Natural killer cell treated with Interleukin-12 subunit alpha and Interleukin-12 subunit beta and Interleukin-15 and Interleukin-18, amount 100 ng/mL, for 72 hours (primary cell): Measurements from ENCODE around the gene PRSS33. TPM values are rescaled to one million over a fixed set of nuclear protein-coding genes. Genes with fewer than 3 reads are reported as not detected.

Source experiments
- ATAC-seq, 2 donors: fragments of 150-1000 bp; cut with Tn5 transposase in 1 of 2; sonication (Bioruptor Pico), chemical (Tn5 transposase) in 1 of 2; 2 replicates each; pipeline ENCODE4 v1.10.0; 2021
- DNase-seq: peaks from one replicate; pipeline ENCODE4 v3.0.0; 2022; ENCODE audit warnings: low spot score
- H3K27ac Mint-ChIP-seq, 2 donors: 1 replicate in 1 of 2; 2 replicates in 1 of 2; pipeline ENCODE4 v1.8.0; 2022; ENCODE audit warnings: mixed read lengths in 2 of 2, mild to moderate bottlenecking in 1 of 2, moderate library complexity in 1 of 2
- H3K27me3 Mint-ChIP-seq, 2 donors: 1 replicate in 1 of 2; 2 replicates in 1 of 2; pipeline ENCODE4 v1.8.0; 2022; ENCODE audit warnings: mixed read lengths in 2 of 2
- H3K36me3 Mint-ChIP-seq: one replicate; pipeline ENCODE4 v1.8.0; 2022; ENCODE audit warnings: mixed read lengths
- H3K4me1 Mint-ChIP-seq, 2 donors: 1 replicate in 1 of 2; 2 replicates in 1 of 2; pipeline ENCODE4 v1.8.0; 2022; ENCODE audit warnings: low read depth in 2 of 2, mixed read lengths in 2 of 2, mild to moderate bottlenecking in 1 of 2
- H3K4me3 Mint-ChIP-seq: one replicate; pipeline ENCODE4 v1.8.0; 2022; ENCODE audit warnings: mixed read lengths
- H3K9me3 Mint-ChIP-seq: 2 replicates; pipeline ENCODE4 v1.8.0; 2022; ENCODE audit warnings: mixed read lengths
- total RNA-seq, 2 donors: library from RNA; stranded (reverse); gene quantifications; one replicate each; pipeline ENCODE4 v1.2.3, GENCODE V29; 2022

PRSS33 gene
- total RNA-seq, 2 donors from 2014 or later = not detected

DNA sequence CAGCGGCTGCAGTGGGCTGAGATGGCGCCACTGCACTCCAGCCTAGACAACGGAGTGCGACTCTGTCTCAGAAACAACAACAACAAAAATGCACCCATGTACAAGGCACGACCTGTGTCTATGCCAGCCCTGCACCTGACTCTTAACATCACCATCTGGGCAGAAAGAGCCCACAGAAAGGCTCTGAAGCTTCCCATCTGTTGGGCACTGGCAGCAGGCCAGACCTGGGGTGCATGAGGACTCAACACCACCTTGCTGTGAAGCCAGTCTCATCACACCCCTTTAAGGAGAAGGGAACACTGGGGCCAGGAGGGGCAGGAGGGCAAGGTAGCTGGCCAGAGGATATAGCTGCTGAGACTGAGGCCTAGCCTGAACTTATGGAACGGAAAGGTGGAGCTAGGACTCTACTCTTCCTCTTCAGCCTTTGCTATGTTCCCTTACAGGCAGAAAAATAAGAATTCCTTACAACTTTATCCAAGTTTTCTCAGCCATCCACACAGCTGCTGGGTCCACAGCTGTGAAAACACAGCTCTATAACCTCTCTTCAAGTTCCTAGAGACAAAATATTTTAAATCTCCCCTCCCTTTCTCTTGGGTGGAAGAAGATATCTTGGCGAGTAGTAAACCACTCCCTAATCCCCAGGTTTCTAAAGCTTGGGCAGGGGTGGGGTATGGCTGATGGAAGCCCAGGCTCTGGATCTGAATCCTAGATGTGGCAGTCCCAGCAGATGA, 13.0 kb downstream of the PRSS33 start:
- no peak for DNase-seq
- Mint-ChIP-seq H3K27me3 (no peaks in the 10 kb centered on the region), H3K9me3 (no peaks in the 10 kb centered on the region), H3K4me3 (peak overlapping the region; percentile 8), H3K36me3 (peaks cover 8% of the 10 kb centered on the region), H3K4me1 (peaks cover 33 to 36% of the 10 kb centered on the region in 2 donors), H3K27ac (no peak overlapping the region)
- no peak for ATAC-seq

DNA sequence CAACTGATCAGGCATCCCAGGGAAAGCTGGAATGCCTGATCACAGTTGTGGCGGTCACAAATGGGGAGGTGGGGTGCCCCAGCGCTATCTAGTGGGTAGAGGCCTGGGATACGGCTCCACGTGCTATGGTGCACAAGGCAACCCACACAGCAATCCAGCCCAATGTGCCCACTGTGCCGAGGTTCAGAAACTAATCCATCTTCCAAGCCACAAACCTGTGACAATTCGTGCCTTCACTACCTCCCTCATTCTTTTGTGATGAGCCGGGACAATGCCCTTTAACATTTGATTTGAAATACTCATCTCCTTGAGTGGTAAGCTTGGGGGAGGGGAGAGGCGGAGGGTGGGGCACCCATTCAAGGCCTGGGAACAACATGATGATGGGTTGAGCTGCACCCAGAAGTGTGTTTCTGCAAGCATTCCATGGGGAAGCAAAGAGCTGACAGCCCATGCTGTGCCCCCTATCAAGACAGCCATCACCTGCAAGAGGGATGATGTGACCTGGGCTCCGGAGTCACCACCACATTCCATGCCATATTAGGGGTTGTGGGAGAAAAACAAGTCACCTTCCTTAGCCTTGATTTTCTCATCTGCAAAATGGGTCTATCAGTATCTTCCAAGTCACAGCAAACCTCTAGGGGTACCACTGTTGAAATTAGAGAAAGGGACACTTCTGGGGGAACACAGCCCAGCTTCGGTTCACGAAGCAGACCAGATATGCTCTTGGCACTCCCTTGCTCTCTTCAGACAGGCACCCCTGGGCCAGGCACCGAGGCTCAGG, 14.0 kb downstream of the PRSS33 start:
- Mint-ChIP-seq H3K27me3 (no peaks in the 10 kb centered on the region), H3K9me3 (no peaks in the 10 kb centered on the region), H3K27ac (peak overlapping the region; percentile 30 to 60), H3K4me3 (no peak overlapping the region), H3K4me1 (peaks cover 28 to 36% of the 10 kb centered on the region in 2 donors), H3K36me3 (peaks cover 8% of the 10 kb centered on the region)
- ATAC-seq (no peak), DNase-seq (no peak)

DNA sequence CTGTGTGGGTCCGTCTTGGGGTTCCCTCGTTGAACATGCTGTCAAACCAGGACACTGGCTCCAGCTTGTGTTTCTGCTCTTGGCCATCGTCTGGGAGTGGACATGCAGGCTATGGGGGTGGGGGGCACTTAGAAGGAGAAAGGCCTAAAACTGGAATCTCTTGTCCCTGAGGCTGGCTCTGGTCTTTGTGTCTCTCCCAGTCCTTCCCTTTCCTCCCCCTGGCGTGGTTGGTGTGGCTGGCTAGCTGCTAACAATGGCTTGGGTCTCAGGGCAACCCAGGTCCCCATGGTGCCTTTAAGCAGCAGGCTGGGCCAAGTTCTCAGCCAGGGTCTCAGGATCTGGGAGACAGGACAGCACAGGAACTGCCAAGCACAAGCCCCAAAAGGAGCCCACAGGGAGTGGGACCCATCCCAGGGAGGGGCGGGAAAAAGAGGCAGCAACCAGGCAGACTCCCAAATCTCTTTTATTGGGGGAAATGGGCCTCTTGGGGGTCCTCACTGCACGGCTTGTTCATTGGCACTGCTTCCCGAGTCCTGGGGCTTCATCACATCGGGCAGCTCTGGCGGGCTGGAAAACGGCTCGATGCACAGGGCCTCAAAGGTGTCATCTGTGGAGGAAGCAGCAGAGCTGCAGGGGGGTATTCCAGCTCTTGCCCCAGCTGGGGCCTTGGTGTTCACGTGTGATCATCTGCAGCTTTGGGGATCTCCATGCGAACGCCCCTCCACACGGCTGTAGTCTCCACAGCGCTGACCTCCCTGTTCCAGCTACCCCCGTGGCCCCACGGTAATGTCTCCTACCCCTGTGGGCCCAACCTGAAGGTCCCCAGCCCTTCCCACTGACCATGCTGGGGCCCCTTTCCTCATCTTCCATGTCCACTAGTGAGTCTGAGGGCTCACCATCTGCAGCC, 15.6 kb downstream of the PRSS33 start:
- peaks cover 30 to 40% of the 10 kb centered on the region in 2 donors for H3K4me1 Mint-ChIP-seq
- peak overlapping the region; percentile 30 to 60 for H3K27ac Mint-ChIP-seq
- peaks cover 15% of the 10 kb centered on the region for H3K36me3 Mint-ChIP-seq
- H3K4me3 Mint-ChIP-seq = no peak overlapping the region
- DNase-seq (no peak), ATAC-seq (no peak)
- no peaks in the 10 kb centered on the region for H3K9me3 Mint-ChIP-seq
- no peaks in the 10 kb centered on the region for H3K27me3 Mint-ChIP-seq

DNA sequence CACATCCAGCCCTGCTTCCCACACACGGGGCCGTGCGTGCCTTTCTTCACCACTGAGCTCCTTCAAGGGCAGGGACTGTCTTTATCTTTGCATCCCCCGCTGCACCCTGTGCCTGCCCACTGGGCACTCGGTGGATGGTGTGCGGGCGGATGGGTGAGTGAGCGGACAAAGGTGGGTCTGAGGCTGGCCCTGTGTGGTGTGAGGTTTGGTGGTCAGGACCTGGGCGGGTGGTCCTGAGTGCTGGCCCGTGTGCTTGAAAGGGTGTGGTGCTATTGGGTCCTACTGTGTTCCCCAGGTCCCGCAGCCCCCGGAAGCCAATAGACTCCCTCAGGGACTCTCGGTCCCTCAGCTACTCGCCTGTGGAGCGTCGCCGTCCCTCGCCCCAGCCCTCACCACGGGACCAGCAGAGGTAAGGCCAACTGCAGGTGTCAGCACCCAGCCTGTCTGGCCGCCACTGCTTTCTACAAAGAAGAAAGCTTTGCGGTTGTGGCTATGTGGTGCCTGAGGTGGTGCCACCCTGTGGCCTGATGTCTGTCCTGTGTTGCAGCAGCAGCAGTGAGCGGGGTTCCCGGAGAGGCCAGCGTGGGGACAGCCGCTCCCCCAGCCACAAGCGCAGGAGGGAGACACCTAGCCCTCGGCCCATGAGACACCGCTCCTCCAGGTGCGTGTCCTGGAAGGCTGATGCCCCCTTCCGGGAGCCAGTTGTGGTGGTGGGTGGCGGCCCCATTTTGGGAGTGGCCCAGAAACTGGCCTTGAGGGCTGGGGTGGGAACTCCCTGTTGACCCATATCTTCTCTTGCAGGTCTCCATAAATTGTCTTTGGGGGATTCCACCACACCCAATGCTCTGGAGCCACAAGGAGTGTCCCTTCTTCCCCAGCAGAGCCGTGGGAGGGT, 17.1 kb downstream of the PRSS33 start:
- DNase-seq = no peak
- H3K4me1 Mint-ChIP-seq = peaks cover 26 to 40% of the 10 kb centered on the region in 2 donors
- H3K9me3 Mint-ChIP-seq = no peaks in the 10 kb centered on the region
- H3K27me3 Mint-ChIP-seq = no peaks in the 10 kb centered on the region
- peak overlapping the region; percentile 16 to 44 for H3K27ac Mint-ChIP-seq
- H3K36me3 Mint-ChIP-seq = peaks cover 20% of the 10 kb centered on the region
- no peak overlapping the region for H3K4me3 Mint-ChIP-seq
- ATAC-seq = peak; percentile 37 to 64

DNA sequence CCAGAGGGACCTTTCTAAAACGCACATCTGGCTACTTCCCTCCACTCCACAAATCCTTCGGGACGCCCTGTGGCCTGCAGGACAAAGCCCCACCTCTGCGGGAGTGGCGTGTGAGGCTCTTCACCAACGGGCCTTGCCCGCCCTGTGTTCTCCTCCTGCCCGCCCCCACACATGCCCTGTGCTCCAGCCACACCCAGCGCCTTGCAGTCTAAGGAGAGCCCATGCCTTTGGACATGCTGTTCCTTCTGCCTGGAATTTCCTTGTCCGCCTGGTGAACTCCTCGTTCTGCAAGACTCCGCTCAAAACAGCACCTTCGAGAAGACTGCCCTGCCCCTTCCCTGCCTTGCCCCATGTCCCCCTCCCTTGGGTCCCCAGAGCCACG, 17.7 kb downstream of the PRSS33 start:
- ATAC-seq (no peak), DNase-seq (no peak)
- Mint-ChIP-seq H3K4me3 (no peak overlapping the region), H3K36me3 (peaks cover 20% of the 10 kb centered on the region), H3K4me1 (peaks cover 26 to 45% of the 10 kb centered on the region in 2 donors), H3K9me3 (no peaks in the 10 kb centered on the region), H3K27ac (peak overlapping the region; percentile 16 to 44), H3K27me3 (no peaks in the 10 kb centered on the region)

DNA sequence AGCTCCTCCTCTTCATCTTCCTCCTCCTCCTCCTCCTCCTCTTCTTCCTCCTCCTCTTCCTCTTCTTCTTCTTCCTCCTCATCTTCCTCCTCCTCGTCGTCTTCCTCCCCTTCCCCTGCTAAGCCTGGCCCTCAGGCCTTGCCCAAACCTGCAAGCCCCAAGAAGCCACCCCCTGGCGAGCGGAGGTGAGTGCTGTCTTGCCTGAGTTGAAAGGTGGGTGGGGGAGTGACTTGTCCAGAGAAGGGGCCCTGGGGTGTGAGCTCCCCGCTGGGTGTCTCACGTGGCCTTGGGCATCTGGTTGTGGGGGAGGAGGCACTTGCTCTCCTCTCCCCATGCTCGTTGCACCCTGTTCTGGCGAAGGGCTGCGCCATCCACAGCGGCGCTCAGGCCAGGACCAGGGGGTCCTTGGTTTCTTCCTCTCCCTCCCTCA, 18.2 kb downstream of the PRSS33 start:
- DNase-seq (no peak), ATAC-seq (no peak)
- Mint-ChIP-seq H3K4me3 (no peak overlapping the region), H3K27ac (peak overlapping the region in 1 of 2 donors; percentile 16), H3K36me3 (peaks cover 25% of the 10 kb centered on the region), H3K4me1 (peaks cover 26 to 47% of the 10 kb centered on the region in 2 donors), H3K27me3 (no peaks in the 10 kb centered on the region), H3K9me3 (no peaks in the 10 kb centered on the region)

DNA sequence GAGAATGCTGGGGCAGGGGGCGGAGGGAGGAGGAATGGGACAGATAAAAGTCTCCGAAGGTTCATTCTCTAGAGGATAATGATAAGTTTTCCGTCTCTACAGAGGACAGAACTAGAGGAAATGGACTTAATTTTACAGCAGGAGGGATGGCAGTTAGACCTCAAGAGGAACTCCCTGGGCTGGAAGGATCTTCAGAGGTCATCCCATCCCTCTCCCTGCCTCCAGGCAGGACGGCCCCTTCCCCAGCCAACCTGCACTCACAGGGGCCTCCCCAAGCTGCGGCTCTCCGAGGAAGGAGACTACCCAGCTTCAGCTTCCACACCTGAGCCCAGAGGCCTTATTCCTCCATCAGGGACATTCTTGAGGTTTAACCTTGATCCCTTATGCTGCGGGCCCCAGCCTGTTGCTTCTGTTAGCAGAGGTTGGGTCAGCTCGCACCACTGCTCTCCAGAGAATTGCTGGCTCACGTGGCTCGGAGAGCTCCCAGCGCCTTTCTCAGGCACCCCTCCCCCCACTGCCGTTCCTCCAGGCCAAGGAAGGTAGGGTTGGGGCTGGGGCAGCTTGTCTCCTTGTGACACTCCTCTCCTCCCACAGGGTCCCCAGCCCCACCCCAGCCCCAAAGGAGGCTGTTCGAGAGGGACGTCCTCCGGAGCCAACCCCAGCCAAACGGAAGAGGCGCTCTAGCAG, 18.8 kb downstream of the PRSS33 start:
- ATAC-seq (no peak), DNase-seq (no peak)
- H3K27ac Mint-ChIP-seq = no peak overlapping the region
- H3K9me3 Mint-ChIP-seq = no peaks in the 10 kb centered on the region
- H3K4me1 Mint-ChIP-seq = peaks cover 30 to 52% of the 10 kb centered on the region in 2 donors
- peaks cover 31% of the 10 kb centered on the region for H3K36me3 Mint-ChIP-seq
- H3K27me3 Mint-ChIP-seq = no peaks in the 10 kb centered on the region
- H3K4me3 Mint-ChIP-seq = no peak overlapping the region

DNA sequence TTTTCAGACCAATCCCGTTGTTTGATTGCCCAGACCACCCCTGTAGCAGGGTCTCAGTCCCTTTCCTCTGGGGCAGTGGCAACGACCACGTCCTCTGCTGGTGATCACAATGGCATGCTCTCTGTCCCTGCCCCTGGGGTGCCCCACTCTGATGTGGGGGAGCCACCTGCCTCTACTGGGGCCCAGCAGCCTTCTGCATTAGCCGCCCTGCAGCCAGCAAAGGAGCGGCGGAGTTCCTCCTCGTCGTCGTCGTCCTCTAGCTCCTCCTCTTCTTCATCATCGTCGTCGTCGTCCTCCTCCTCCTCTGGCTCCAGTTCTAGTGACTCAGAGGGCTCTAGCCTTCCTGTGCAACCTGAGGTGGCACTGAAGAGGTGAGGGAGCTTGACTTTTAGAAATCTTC, 19.5 kb downstream of the PRSS33 start:
- no peaks in the 10 kb centered on the region for H3K9me3 Mint-ChIP-seq
- no peak overlapping the region for H3K4me3 Mint-ChIP-seq
- peaks cover 34 to 56% of the 10 kb centered on the region in 2 donors for H3K4me1 Mint-ChIP-seq
- H3K27me3 Mint-ChIP-seq = no peaks in the 10 kb centered on the region
- DNase-seq (no peak), ATAC-seq (no peak)
- H3K36me3 Mint-ChIP-seq = peaks cover 36% of the 10 kb centered on the region
- H3K27ac Mint-ChIP-seq = peak overlapping the region in 1 of 2 donors; percentile 69

DNA sequence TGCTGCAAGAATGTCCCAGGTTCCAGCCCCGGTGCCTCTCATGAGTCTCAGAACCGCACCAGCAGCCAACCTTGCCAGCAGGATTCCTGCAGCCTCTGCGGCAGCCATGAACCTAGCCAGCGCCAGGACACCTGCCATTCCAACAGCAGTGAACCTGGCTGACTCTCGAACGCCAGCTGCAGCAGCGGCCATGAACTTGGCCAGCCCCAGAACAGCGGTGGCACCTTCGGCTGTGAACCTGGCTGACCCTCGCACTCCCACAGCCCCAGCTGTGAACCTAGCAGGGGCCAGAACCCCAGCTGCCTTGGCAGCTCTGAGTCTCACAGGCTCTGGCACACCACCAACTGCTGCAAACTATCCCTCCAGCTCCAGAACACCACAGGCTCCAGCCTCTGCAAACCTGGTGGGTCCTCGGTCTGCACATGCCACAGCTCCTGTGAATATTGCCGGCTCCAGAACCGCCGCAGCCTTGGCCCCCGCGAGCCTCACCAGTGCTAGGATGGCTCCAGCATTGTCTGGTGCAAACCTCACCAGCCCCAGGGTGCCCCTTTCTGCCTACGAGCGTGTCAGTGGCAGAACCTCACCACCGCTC, 20.1 kb downstream of the PRSS33 start:
- Mint-ChIP-seq H3K27me3 (no peaks in the 10 kb centered on the region), H3K36me3 (peaks cover 36% of the 10 kb centered on the region), H3K9me3 (no peaks in the 10 kb centered on the region), H3K4me1 (peaks cover 34 to 57% of the 10 kb centered on the region in 2 donors), H3K4me3 (no peak overlapping the region), H3K27ac (peak overlapping the region in 1 of 2 donors; percentile 69)
- DNase-seq (no peak), ATAC-seq (no peak)

DNA sequence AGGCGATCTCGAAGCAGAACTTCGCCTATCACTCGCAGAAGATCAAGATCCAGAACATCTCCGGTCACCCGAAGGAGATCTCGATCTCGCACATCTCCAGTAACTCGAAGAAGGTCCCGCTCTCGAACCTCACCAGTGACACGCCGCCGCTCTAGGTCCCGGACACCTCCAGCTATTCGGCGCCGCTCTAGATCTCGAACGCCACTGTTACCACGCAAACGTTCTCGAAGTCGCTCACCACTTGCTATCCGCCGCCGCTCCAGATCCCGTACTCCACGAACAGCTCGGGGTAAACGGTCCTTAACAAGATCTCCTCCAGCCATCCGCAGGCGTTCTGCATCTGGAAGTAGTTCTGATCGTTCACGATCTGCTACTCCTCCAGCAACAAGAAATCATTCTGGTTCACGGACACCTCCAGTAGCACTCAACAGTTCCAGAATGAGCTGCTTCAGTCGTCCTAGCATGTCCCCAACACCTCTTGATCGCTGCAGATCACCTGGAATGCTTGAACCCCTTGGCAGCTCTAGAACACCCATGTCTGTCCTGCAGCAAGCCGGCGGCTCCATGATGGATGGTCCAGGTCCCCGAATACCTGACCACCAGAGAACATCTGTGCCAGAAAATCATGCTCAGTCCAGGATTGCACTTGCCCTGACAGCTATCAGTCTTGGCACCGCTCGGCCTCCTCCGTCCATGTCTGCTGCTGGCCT, 20.8 kb downstream of the PRSS33 start:
- no peaks in the 10 kb centered on the region for H3K27me3 Mint-ChIP-seq
- no peak for ATAC-seq
- no peak overlapping the region for H3K4me3 Mint-ChIP-seq
- H3K36me3 Mint-ChIP-seq = peaks cover 36% of the 10 kb centered on the region
- H3K9me3 Mint-ChIP-seq = no peaks in the 10 kb centered on the region
- peaks cover 36 to 59% of the 10 kb centered on the region in 2 donors for H3K4me1 Mint-ChIP-seq
- no peak for DNase-seq
- H3K27ac Mint-ChIP-seq = peak overlapping the region in 1 of 2 donors; percentile 53

DNA sequence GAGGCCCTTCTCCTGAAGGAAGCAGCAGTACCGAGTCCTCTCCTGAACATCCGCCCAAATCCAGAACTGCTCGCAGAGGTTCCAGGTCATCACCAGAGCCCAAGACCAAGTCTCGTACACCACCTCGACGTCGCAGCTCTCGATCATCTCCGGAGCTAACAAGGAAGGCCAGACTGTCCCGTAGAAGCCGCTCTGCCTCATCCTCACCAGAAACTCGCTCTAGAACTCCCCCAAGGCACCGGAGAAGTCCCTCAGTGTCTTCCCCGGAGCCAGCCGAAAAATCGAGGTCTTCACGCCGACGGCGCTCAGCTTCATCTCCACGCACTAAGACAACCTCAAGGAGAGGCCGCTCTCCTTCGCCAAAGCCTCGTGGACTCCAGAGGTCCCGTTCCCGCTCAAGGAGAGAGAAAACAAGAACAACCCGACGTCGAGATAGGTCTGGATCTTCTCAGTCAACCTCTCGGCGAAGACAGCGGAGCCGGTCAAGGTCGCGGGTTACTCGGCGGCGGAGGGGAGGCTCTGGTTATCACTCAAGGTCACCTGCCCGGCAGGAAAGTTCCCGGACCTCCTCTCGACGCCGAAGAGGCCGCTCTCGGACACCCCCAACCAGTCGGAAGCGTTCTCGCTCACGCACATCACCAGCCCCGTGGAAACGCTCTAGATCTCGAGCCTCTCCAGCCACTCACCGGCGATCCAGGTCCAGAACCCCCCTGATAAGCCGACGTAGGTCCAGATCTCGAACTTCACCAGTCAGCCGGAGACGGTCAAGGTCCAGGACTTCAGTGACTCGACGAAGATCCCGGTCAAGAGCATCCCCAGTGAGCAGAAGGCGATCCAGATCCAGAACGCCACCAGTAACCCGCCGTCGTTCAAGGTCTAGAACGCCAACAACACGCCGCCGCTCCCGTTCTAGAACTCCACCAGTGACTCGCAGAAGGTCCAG, 21.6 kb downstream of the PRSS33 start:
- no peak overlapping the region for H3K4me3 Mint-ChIP-seq
- DNase-seq = no peak
- H3K36me3 Mint-ChIP-seq = peaks cover 44% of the 10 kb centered on the region
- ATAC-seq = no peak
- peaks cover 44 to 62% of the 10 kb centered on the region in 2 donors for H3K4me1 Mint-ChIP-seq
- no peaks in the 10 kb centered on the region for H3K9me3 Mint-ChIP-seq
- H3K27ac Mint-ChIP-seq = peak overlapping the region in 1 of 2 donors; percentile 53
- H3K27me3 Mint-ChIP-seq = no peaks in the 10 kb centered on the region
